HepG2 (cell line): Measurements from ENCODE around the gene CDC34. TPM values are rescaled to one million over a fixed set of nuclear protein-coding genes. Genes with fewer than 3 reads are reported as not detected.

Source experiments
- E2F2 ChIP-seq: sonication (generic); formaldehyde crosslinking; IDR thresholded peaks from 2 replicates; pipeline ENCODE4 v1.4.0; 2020; ENCODE audit warnings: missing genetic modification reagents, borderline replicate concordance
- FIP1L1 ChIP-seq: fragments of 200-400 bp; formaldehyde crosslinking; IDR thresholded peaks from 2 replicates; pipeline ENCODE4 v1.6.1; 2018; ENCODE audit warnings: low read depth, mild to moderate bottlenecking, low read length, moderate library complexity, borderline replicate concordance; ENCODE audit not compliant: insufficient read depth
- FOXP1 ChIP-seq, 2 experiments: fragments of 450-650 bp in 1 of 2; IDR thresholded peaks; 2 replicates each; pipeline ENCODE4 v1.6.1; 2017 to 2018; ENCODE audit warnings: antibody characterized with exemption in 1 of 2
- GATAD1 ChIP-seq: IDR thresholded peaks from 2 replicates; pipeline ENCODE4 v1.6.1; 2016; ENCODE audit warnings: missing genetic modification reagents, missing compliant biosample characterization
- KDM4B ChIP-seq: sonication (generic); formaldehyde crosslinking; IDR thresholded peaks from 2 replicates; pipeline ENCODE4 v1.4.0; 2020; ENCODE audit warnings: missing genetic modification reagents
- NFE2 ChIP-seq: sonication (generic); formaldehyde crosslinking; IDR thresholded peaks from 2 replicates; pipeline ENCODE4 v1.4.0; 2020; ENCODE audit warnings: missing genetic modification reagents
- NFE2L1 ChIP-seq: sonication (generic); formaldehyde crosslinking; IDR thresholded peaks from 2 replicates; pipeline ENCODE4 v1.4.0; 2020; ENCODE audit warnings: missing genetic modification reagents, mild to moderate bottlenecking, borderline replicate concordance
- PHF21A ChIP-seq: sonication (generic); formaldehyde crosslinking; IDR thresholded peaks from 2 replicates; pipeline ENCODE4 v1.5.0; 2020; ENCODE audit warnings: mild to moderate bottlenecking, missing genetic modification reagents
- PHF5A ChIP-seq: IDR thresholded peaks from one replicate; pipeline ENCODE4 v1.6.1; 2018; ENCODE audit warnings: low read depth, missing genetic modification reagents; ENCODE audit not compliant: unreplicated experiment
- SRSF9 ChIP-seq: fragments of 200-400 bp; formaldehyde crosslinking; IDR thresholded peaks from 2 replicates; pipeline ENCODE4 v1.6.1; 2018; ENCODE audit warnings: borderline replicate concordance, mild to moderate bottlenecking, low read depth, low read length; ENCODE audit not compliant: insufficient read depth, poor library complexity, severe bottlenecking
- STAT5B ChIP-seq: sonication (generic); formaldehyde crosslinking; IDR thresholded peaks from 2 replicates; pipeline ENCODE4 v1.4.0; 2020; ENCODE audit warnings: missing genetic modification reagents
- TGIF2 ChIP-seq: IDR thresholded peaks from 2 replicates; pipeline ENCODE4 v1.6.1; 2016; ENCODE audit warnings: control low read depth, missing compliant biosample characterization
- U2AF1 ChIP-seq: fragments of 200-400 bp; formaldehyde crosslinking; optimal IDR thresholded peaks from 2 replicates; pipeline ENCODE3; 2017; ENCODE audit warnings: mild to moderate bottlenecking, low read depth, low read length
- ZNF18 ChIP-seq: sonication (generic); formaldehyde crosslinking; IDR thresholded peaks from 2 replicates; pipeline ENCODE4 v1.8.0; 2022; ENCODE audit warnings: mild to moderate bottlenecking, missing genetic modification reagents; ENCODE audit not compliant: insufficient replicate concordance
- ZNF446 ChIP-seq: sonication (generic); formaldehyde crosslinking; IDR thresholded peaks from 2 replicates; pipeline ENCODE4 v1.5.0; 2020; ENCODE audit warnings: mild to moderate bottlenecking, missing genetic modification reagents
- ZNF549 ChIP-seq: sonication (generic); formaldehyde crosslinking; IDR thresholded peaks from 2 replicates; pipeline ENCODE4 v1.5.0; 2020; ENCODE audit warnings: missing genetic modification reagents
- ZNF709 ChIP-seq: sonication (generic); formaldehyde crosslinking; IDR thresholded peaks from 2 replicates; pipeline ENCODE4 v1.5.0; 2020; ENCODE audit warnings: mild to moderate bottlenecking, missing genetic modification reagents
- polyA plus RNA-seq, 8 experiments: library from polyadenylated mRNA; depleted of rRNA in 3 of 8; stranded (reverse) in 7 of 8; unstranded in 1 of 8; fragments of >200 nt; fragmentation: Illumina TruSeq in 4 of 8; extraction: Trizol in 4 of 8; gene quantifications; 2 replicates each; pipeline versions ENCODE4 v1.2.1 to v1.2.3, GENCODE V29; 2011 to 2016; ENCODE audit warnings: low read depth in 4 of 8, missing spikeins in 1 of 8, mixed read lengths in 1 of 8; ENCODE audit not compliant: insufficient read depth in 1 of 8
- total RNA-seq, 5 experiments: library from RNA; depleted of rRNA; stranded (reverse); fragments of >200 nt; fragmentation: Illumina TruSeq; extraction: Trizol; gene quantifications; 2 replicates each; pipeline ENCODE4 v1.2.3, GENCODE V29; 2016; ENCODE audit warnings: low read depth in 1 of 5
- TF ChIP-seq, protein P1 (sequence below): sonication (generic); formaldehyde crosslinking; IDR thresholded peaks from 2 replicates; pipeline ENCODE4 v1.5.0; 2020; ENCODE audit warnings: mild to moderate bottlenecking, missing genetic modification reagents
- TF ChIP-seq, protein P2 (sequence below): sonication (generic); formaldehyde crosslinking; IDR thresholded peaks from 2 replicates; pipeline ENCODE4 v1.5.0; 2020; ENCODE audit warnings: mild to moderate bottlenecking, missing genetic modification reagents, moderate library complexity
- TF ChIP-seq, protein P3 (sequence below): sonication (generic); formaldehyde crosslinking; IDR thresholded peaks from 2 replicates; pipeline ENCODE4 v1.4.0; 2020; ENCODE audit warnings: mild to moderate bottlenecking, missing genetic modification reagents
- TF ChIP-seq, protein P4 (sequence below): sonication (generic); formaldehyde crosslinking; IDR thresholded peaks from 2 replicates; pipeline ENCODE4 v1.5.1; 2020; ENCODE audit warnings: missing genetic modification reagents, mild to moderate bottlenecking, borderline replicate concordance

Gene CDC34
- total and polyA plus RNA-seq, 2 of the 13 experiments (the other 11 are each of a cell fraction or from before 2014, with no cell fraction given): 138 to 150 TPM

- TF ChIP-seq, protein P1, sequence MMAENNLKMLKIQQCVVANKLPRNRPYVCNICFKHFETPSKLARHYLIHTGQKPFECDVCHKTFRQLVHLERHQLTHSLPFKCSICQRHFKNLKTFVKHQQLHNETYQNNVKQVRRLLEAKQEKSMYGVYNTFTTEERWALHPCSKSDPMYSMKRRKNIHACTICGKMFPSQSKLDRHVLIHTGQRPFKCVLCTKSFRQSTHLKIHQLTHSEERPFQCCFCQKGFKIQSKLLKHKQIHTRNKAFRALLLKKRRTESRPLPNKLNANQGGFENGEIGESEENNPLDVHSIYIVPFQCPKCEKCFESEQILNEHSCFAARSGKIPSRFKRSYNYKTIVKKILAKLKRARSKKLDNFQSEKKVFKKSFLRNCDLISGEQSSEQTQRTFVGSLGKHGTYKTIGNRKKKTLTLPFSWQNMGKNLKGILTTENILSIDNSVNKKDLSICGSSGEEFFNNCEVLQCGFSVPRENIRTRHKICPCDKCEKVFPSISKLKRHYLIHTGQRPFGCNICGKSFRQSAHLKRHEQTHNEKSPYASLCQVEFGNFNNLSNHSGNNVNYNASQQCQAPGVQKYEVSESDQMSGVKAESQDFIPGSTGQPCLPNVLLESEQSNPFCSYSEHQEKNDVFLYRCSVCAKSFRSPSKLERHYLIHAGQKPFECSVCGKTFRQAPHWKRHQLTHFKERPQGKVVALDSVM (CRISPR knock-in tag): no peak
- TF ChIP-seq ZNF709 (CRISPR knock-in tag) (no peak; the same call in 1 of the 2 replicates), E2F2 (CRISPR knock-in tag) (peak; percentile 35; the same call in 1 of the 2 replicates), U2AF1 (no peak), ZNF549 (no peak), PHF21A (CRISPR knock-in tag) (no peak), FOXP1 (IDR thresholded peaks at IDR 0.05) (no peak), FOXP1 (CRISPR knock-in tag; IDR thresholded peaks at IDR 0.05) (no peak), FIP1L1 (no peak), KDM4B (CRISPR knock-in tag) (no peak), NFE2 (no peak), ZNF446 (CRISPR knock-in tag) (peak; percentile 16; the same call in 1 of the 2 replicates), NFE2L1 (CRISPR knock-in tag) (0 out of 2 replicates have a peak, but pooled peaks have one; percentile 37), ZNF18 (CRISPR knock-in tag) (no peak), SRSF9 (no peak), PHF5A (no peak), TGIF2 (CRISPR knock-in tag) (no peak), STAT5B (0 out of 2 replicates have a peak, but pooled peaks have one; percentile 25), GATAD1 (peak; percentile 92)
- TF ChIP-seq, protein P2, sequence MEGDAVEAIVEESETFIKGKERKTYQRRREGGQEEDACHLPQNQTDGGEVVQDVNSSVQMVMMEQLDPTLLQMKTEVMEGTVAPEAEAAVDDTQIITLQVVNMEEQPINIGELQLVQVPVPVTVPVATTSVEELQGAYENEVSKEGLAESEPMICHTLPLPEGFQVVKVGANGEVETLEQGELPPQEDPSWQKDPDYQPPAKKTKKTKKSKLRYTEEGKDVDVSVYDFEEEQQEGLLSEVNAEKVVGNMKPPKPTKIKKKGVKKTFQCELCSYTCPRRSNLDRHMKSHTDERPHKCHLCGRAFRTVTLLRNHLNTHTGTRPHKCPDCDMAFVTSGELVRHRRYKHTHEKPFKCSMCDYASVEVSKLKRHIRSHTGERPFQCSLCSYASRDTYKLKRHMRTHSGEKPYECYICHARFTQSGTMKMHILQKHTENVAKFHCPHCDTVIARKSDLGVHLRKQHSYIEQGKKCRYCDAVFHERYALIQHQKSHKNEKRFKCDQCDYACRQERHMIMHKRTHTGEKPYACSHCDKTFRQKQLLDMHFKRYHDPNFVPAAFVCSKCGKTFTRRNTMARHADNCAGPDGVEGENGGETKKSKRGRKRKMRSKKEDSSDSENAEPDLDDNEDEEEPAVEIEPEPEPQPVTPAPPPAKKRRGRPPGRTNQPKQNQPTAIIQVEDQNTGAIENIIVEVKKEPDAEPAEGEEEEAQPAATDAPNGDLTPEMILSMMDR: no peak
- TF ChIP-seq, protein P3, sequence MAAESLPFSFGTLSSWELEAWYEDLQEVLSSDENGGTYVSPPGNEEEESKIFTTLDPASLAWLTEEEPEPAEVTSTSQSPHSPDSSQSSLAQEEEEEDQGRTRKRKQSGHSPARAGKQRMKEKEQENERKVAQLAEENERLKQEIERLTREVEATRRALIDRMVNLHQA: no peak
- TF ChIP-seq, protein P4, sequence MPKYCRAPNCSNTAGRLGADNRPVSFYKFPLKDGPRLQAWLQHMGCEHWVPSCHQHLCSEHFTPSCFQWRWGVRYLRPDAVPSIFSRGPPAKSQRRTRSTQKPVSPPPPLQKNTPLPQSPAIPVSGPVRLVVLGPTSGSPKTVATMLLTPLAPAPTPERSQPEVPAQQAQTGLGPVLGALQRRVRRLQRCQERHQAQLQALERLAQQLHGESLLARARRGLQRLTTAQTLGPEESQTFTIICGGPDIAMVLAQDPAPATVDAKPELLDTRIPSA (CRISPR knock-in tag): no peak
Observed at GRCh38 chr19:507286-508203, 24.0 kb upstream of the CDC34 start, which contains the start of gene TPGS1 (continued).
